Neural crest cell (in vitro differentiated cells): ENCODE data around the gene SLC10A6. TPM values are rescaled to one million over a fixed set of nuclear protein-coding genes. Genes with fewer than 3 reads are reported as not detected.

Experiments used
- DNase-seq: peaks from one replicate; pipeline ENCODE4 v3.0.0; 2021; ENCODE audit warnings: low read depth, mixed read lengths, low spot score
- H3K27ac Mint-ChIP-seq: one replicate; pipeline ENCODE4 v1.8.0; 2021; ENCODE audit warnings: mild to moderate bottlenecking, mixed read lengths; ENCODE audit not compliant: unreplicated experiment
- H3K27me3 Mint-ChIP-seq: 2 replicates; pipeline ENCODE4 v1.8.0; 2021; ENCODE audit warnings: low read depth, mild to moderate bottlenecking, mixed read lengths
- H3K36me3 Mint-ChIP-seq: 2 replicates; pipeline ENCODE4 v1.8.0; 2021; ENCODE audit warnings: low read depth, mild to moderate bottlenecking, mixed read lengths
- H3K4me1 Mint-ChIP-seq: 2 replicates; pipeline ENCODE4 v1.8.0; 2021; ENCODE audit warnings: mixed read lengths
- H3K4me3 Mint-ChIP-seq: one replicate; pipeline ENCODE4 v1.8.0; 2021; ENCODE audit warnings: mild to moderate bottlenecking, mixed read lengths
- H3K9me3 Mint-ChIP-seq: 2 replicates; pipeline ENCODE4 v1.8.0; 2021; ENCODE audit warnings: mixed read lengths
- CTCF ChIP-seq: fragments of 200-600 bp; sonication (generic); conservative IDR thresholded peaks from 2 replicates; pipeline ENCODE4 v1.5.0; 2021; ENCODE audit warnings: antibody characterized with exemption, mild to moderate bottlenecking
- total RNA-seq: library from RNA; stranded (reverse); gene quantifications from 2 replicates; pipeline ENCODE4 v1.2.1, GENCODE V29; 2021

Gene SLC10A6
- total RNA-seq, 1 donor from 2014 or later, result not detected

GRCh38 chr4:86857341-86858052 lies 8.3 kb upstream of the SLC10A6 start:
- Mint-ChIP-seq H3K27ac (no peak overlapping the region), H3K9me3 (no peaks in the 10 kb centered on the region), H3K4me3 (no peak overlapping the region), H3K4me1 (no peaks in the 10 kb centered on the region), H3K36me3 (no peaks in the 10 kb centered on the region), H3K27me3 (no peaks in the 10 kb centered on the region)
- TF ChIP-seq CTCF, result no peak
- DNase-seq, result no peak

DNA sequence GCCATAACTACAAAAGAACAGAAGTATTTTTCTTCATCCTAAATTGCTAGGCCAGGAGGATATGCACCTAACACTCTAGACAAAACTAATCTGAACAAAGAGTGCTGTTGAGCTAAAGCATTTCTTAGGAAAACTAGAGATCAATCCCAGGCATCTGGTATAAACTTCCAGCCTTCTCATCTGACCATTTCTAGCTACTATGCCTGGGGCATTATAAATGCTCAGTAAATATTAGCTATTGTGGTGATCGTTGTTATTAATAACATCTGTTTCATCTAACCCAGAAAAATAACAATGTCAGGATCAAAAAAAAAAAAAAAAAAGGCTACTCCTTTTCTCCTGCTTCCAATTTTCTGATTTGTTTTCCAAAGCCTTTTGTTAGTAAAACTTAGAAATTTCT lies 7.7 kb upstream of the SLC10A6 start:
- Mint-ChIP-seq H3K27me3 (no peaks in the 10 kb centered on the region), H3K4me1 (no peaks in the 10 kb centered on the region), H3K9me3 (no peaks in the 10 kb centered on the region), H3K4me3 (no peak overlapping the region), H3K36me3 (no peaks in the 10 kb centered on the region), H3K27ac (no peak overlapping the region)
- no peak for DNase-seq
- no peak for TF ChIP-seq CTCF

DNA sequence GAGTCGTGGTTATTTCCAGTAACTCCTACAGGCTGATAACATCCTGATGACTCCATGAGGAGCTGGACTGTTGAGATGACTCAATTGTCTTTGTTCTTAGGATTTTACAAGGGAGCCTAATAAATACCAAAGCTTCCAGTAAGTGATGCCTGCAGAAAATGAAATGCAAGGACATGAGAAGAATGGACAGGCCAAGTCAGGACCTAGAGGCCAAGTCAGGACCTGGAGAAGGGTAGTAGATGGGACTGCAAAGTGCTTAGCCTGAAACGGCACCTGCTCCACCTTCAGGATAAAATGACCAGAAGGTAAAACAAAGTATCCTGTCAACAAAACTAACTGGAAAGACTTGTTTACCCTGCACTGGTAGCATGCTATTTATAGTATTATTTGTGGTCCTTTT lies 6.4 kb upstream of the SLC10A6 start:
- H3K9me3 Mint-ChIP-seq, result no peaks in the 10 kb centered on the region
- H3K4me1 Mint-ChIP-seq, result no peaks in the 10 kb centered on the region
- no peak for TF ChIP-seq CTCF
- no peaks in the 10 kb centered on the region for H3K27me3 Mint-ChIP-seq
- no peak overlapping the region for H3K27ac Mint-ChIP-seq
- no peaks in the 10 kb centered on the region for H3K36me3 Mint-ChIP-seq
- DNase-seq, result no peak
- no peak overlapping the region for H3K4me3 Mint-ChIP-seq

GRCh38 chr4:86853209-86853608 lies 4.0 kb upstream of the SLC10A6 start:
- Mint-ChIP-seq H3K27ac (no peak overlapping the region), H3K9me3 (no peaks in the 10 kb centered on the region), H3K27me3 (no peaks in the 10 kb centered on the region), H3K4me1 (no peaks in the 10 kb centered on the region), H3K36me3 (no peaks in the 10 kb centered on the region), H3K4me3 (no peak overlapping the region)
- no peak for DNase-seq
- TF ChIP-seq CTCF, result no peak

- Mint-ChIP-seq H3K4me3 (no peak overlapping the region), H3K27ac (no peak overlapping the region), H3K36me3 (no peaks in the 10 kb centered on the region), H3K27me3 (no peaks in the 10 kb centered on the region), H3K4me1 (peaks cover 4% of the 10 kb centered on the region), H3K9me3 (peaks cover 6% of the 10 kb centered on the region)
- DNase-seq, result no peak
- no peak for TF ChIP-seq CTCF
These were observed 1.0 kb downstream of the SLC10A6 start for GRCh38 chr4:86848136-86848535.
